ENCODE measurements around the gene AKAP6. TPM values are rescaled to one million over a fixed set of nuclear protein-coding genes. Genes with fewer than 3 reads are reported as not detected.

The AKAP6 gene
- total and polyA plus RNA-seq, 10 of the 15 experiments (the other 5 are each of a cell fraction or from before 2014, with no cell fraction given), result 0.35 to 5.9 (median 2.2) TPM

GRCh38 chr14:32720927-32721326 is 391.8 kb downstream of the AKAP6 start:
- H3K4me3 ChIP-seq, result no peak overlapping the region
- H3K27me3 ChIP-seq (replicated peaks in 1 of 2; ENCODE audit: control insufficient read depth in 2 of 2, insufficient read depth in 2 of 2, low read length in 1 of 2), result no peaks in the 10 kb centered on the region
- no peak overlapping the region for H3K27ac ChIP-seq (ENCODE audit: control insufficient read depth, insufficient read depth)
- in situ Hi-C loops (cut with MboI), result no loop called here
- no TSS peak for BruUV-seq (replicated peaks)
- DNase-seq (ENCODE audit: low read depth, low spot score) (no peak), FAIRE-seq (no peak), ATAC-seq (no peak)
- no peak overlapping the region for H3K9ac ChIP-seq (ENCODE audit: control insufficient read depth, insufficient read depth, low read length)
- no peaks in the 10 kb centered on the region for H3K36me3 ChIP-seq (ENCODE audit: control insufficient read depth in 2 of 2, insufficient read depth in 2 of 2, low read length in 1 of 2)
- H4K20me1 ChIP-seq (ENCODE audit: control insufficient read depth, insufficient read depth), result no peaks in the 10 kb centered on the region
- H3K79me2 ChIP-seq (ENCODE audit: control insufficient read depth, insufficient read depth, low read length), result no peaks in the 10 kb centered on the region
- H3K4me2 ChIP-seq (ENCODE audit: control insufficient read depth, insufficient read depth), result no peak overlapping the region
- SMC1A ChIA-PET (ENCODE audit: uncharacterized antibody, unreplicated experiment), result no interaction called here
- H3K9me3 ChIP-seq (replicated peaks; ENCODE audit: control insufficient read depth, insufficient read depth, low read length), result no peaks in the 10 kb centered on the region
- CTCF ChIA-PET, result interaction anchor here (2.2 kb wide), 1 partner anchor 9 kb away, joined by 9 read pairs; no protein-coding TSS in a partner anchor
- H3K4me1 ChIP-seq (ENCODE audit: control insufficient read depth, insufficient read depth, low read length), result no peaks in the 10 kb centered on the region
- RAD21 ChIA-PET (ENCODE audit: unreplicated experiment), result no interaction called here
- intact Hi-C loops (cut with micrococcal nuclease; ENCODE audit: unreplicated experiment), result no loop called here
- POLR2A ChIA-PET, result no interaction called here
- TF ChIP-seq MYB (IDR thresholded peaks at IDR 0.05; ENCODE audit: borderline replicate concordance, low read depth, low read length) (no peak), ZZZ3 (IDR thresholded peaks at IDR 0.05; ENCODE audit: control insufficient read depth, insufficient read length, low read depth) (no peak), EP300 (IDR thresholded peaks at IDR 0.05; ENCODE audit: borderline replicate concordance in 1 of 2, control insufficient read depth in 1 of 2, low read depth in 2 of 2, low read length in 2 of 2) (no peak), ZNF217 (IDR thresholded peaks at IDR 0.05) (no peak), E2F8 (IDR thresholded peaks at IDR 0.05; ENCODE audit: low read depth, partially characterized antibody) (no peak), PAX8 (IDR thresholded peaks at IDR 0.05) (no peak), SREBF2 (IDR thresholded peaks at IDR 0.05; ENCODE audit: low read length) (no peak), POLR2A (IDR thresholded peaks at IDR 0.05; ENCODE audit: low read depth, low read length) (no peak), HDAC2 (IDR thresholded peaks at IDR 0.05) (no peak), IKZF2 (IDR thresholded peaks at IDR 0.05) (no peak), EED (IDR thresholded peaks at IDR 0.05; ENCODE audit: low read depth) (no peak)
- no peak overlapping the region for H2AFZ ChIP-seq (ENCODE audit: control insufficient read depth, low read depth, low read length)
- WGBS (ENCODE audit: insufficient coverage, insufficient replicate concordance, low lambda C conversion rate, missing lambda C conversion rate), result 21% methylated on average over 2 of the region's 2 CpGs
